ENCODE measurements around the gene SPIB.

The SPIB gene

GRCh38 chr19:50414864-50415660 is 3.7 kb upstream of the SPIB start:
- peak; percentile 93 for DNase-seq
- peaks cover 21% of the 10 kb centered on the region for H3K4me1 Mint-ChIP-seq
- H3K4me3 Mint-ChIP-seq = no peak overlapping the region
- H3K36me3 Mint-ChIP-seq (ENCODE audit: low read depth) = peaks cover 41% of the 10 kb centered on the region
- TF ChIP-seq, protein P1, sequence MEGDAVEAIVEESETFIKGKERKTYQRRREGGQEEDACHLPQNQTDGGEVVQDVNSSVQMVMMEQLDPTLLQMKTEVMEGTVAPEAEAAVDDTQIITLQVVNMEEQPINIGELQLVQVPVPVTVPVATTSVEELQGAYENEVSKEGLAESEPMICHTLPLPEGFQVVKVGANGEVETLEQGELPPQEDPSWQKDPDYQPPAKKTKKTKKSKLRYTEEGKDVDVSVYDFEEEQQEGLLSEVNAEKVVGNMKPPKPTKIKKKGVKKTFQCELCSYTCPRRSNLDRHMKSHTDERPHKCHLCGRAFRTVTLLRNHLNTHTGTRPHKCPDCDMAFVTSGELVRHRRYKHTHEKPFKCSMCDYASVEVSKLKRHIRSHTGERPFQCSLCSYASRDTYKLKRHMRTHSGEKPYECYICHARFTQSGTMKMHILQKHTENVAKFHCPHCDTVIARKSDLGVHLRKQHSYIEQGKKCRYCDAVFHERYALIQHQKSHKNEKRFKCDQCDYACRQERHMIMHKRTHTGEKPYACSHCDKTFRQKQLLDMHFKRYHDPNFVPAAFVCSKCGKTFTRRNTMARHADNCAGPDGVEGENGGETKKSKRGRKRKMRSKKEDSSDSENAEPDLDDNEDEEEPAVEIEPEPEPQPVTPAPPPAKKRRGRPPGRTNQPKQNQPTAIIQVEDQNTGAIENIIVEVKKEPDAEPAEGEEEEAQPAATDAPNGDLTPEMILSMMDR (IDR thresholded peaks at IDR 0.05) = peak; percentile 88
- H3K9me3 Mint-ChIP-seq = no peaks in the 10 kb centered on the region
- no peak overlapping the region for H3K27ac Mint-ChIP-seq
- H3K27me3 Mint-ChIP-seq (ENCODE audit: low read depth, poor library complexity) = peaks cover 23% of the 10 kb centered on the region

GRCh38 chr19:50415661-50416033 is 3.1 kb upstream of the SPIB start:
- H3K4me3 Mint-ChIP-seq = no peak overlapping the region
- no peaks in the 10 kb centered on the region for H3K9me3 Mint-ChIP-seq
- no peak for DNase-seq
- TF ChIP-seq, protein P1 (IDR thresholded peaks at IDR 0.05) = no peak
- peaks cover 37% of the 10 kb centered on the region for H3K36me3 Mint-ChIP-seq (ENCODE audit: low read depth)
- H3K4me1 Mint-ChIP-seq = peaks cover 25% of the 10 kb centered on the region
- H3K27me3 Mint-ChIP-seq (ENCODE audit: low read depth, poor library complexity) = peaks cover 29% of the 10 kb centered on the region
- H3K27ac Mint-ChIP-seq = no peak overlapping the region

- H3K27me3 Mint-ChIP-seq (ENCODE audit: low read depth, poor library complexity) = peaks cover 36% of the 10 kb centered on the region
- TF ChIP-seq, protein P1 (IDR thresholded peaks at IDR 0.05) = no peak
- no peak overlapping the region for H3K4me3 Mint-ChIP-seq
- DNase-seq = no peak
- no peak overlapping the region for H3K27ac Mint-ChIP-seq
- H3K36me3 Mint-ChIP-seq (ENCODE audit: low read depth) = peaks cover 30% of the 10 kb centered on the region
- H3K4me1 Mint-ChIP-seq = peaks cover 25% of the 10 kb centered on the region
- H3K9me3 Mint-ChIP-seq = peaks cover 4% of the 10 kb centered on the region
Observed at GRCh38 chr19:50416034-50416977, 2.4 kb upstream of the SPIB start.

- no peak overlapping the region for H3K4me3 Mint-ChIP-seq
Observed at GRCh38 chr19:50417111-50418081, 1.3 kb upstream of the SPIB start.

More at GRCh38 chr19:50417111-50418081, 1.3 kb upstream of the SPIB start:
- TF ChIP-seq, protein P1 (IDR thresholded peaks at IDR 0.05) = no peak
- Mint-ChIP-seq H3K4me1 (peaks cover 25% of the 10 kb centered on the region), H3K36me3 (ENCODE audit: low read depth) (peaks cover 19% of the 10 kb centered on the region), H3K27me3 (ENCODE audit: low read depth, poor library complexity) (peaks cover 46% of the 10 kb centered on the region), H3K9me3 (peaks cover 4% of the 10 kb centered on the region), H3K27ac (no peak overlapping the region)
- no peak for DNase-seq
